Astrocyte of the cerebellum (primary cell): ENCODE measurements around the gene LIPH.
"Not testable (repeated sequence)": the region's sequence is repeated elsewhere in the genome, so short reads cannot be mapped to it uniquely, and the experiment has no call there.

Experiments used
- DNase-seq: peaks from one replicate; pipeline ENCODE4 v3.0.0-alpha.2; 2011; ENCODE audit warnings: low read depth
- H3K4me3 ChIP-seq: 2 replicates; pipeline ENCODE4 v1.5.1; 2011; ENCODE audit warnings: mild to moderate bottlenecking, low read depth, low read length, moderate library complexity
- in situ Hi-C: cut with HindIII; loops from 2 replicates; pipeline ENCODE4 v1.10.0; 2017; ENCODE audit warnings: low sequenced_read_pairs
- TF ChIP-seq, protein P1 (sequence below): IDR thresholded peaks from 2 replicates; pipeline ENCODE4 v1.5.1; 2012; ENCODE audit warnings: low read length, low read depth, moderate library complexity, mild to moderate bottlenecking; ENCODE audit errors: missing control alignments

The LIPH gene

DNA sequence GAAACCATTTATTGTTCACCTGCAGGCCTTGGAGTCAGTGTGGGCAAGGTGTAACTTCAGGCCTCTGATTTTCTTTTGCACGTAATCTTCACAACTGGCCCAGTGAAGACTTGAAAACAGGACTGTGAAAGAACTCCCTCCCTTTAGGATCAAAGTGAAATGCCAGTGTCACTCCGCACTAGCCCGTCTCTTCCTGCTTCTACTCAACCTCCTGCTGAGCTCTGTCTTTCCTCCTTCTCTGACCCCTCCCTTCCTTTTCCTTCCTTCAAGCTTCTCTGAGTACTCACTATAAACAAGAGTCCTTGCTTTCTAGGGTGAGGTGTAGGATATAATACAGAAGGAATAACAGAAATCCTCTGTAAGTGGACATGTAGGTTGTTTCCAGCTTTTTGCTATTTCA, 82.1 kb downstream of the LIPH start:
- no peak overlapping the region for H3K4me3 ChIP-seq
- TF ChIP-seq, protein P1, sequence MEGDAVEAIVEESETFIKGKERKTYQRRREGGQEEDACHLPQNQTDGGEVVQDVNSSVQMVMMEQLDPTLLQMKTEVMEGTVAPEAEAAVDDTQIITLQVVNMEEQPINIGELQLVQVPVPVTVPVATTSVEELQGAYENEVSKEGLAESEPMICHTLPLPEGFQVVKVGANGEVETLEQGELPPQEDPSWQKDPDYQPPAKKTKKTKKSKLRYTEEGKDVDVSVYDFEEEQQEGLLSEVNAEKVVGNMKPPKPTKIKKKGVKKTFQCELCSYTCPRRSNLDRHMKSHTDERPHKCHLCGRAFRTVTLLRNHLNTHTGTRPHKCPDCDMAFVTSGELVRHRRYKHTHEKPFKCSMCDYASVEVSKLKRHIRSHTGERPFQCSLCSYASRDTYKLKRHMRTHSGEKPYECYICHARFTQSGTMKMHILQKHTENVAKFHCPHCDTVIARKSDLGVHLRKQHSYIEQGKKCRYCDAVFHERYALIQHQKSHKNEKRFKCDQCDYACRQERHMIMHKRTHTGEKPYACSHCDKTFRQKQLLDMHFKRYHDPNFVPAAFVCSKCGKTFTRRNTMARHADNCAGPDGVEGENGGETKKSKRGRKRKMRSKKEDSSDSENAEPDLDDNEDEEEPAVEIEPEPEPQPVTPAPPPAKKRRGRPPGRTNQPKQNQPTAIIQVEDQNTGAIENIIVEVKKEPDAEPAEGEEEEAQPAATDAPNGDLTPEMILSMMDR: no peak
- in situ Hi-C loops: no loop called here
- no peak for DNase-seq

DNA sequence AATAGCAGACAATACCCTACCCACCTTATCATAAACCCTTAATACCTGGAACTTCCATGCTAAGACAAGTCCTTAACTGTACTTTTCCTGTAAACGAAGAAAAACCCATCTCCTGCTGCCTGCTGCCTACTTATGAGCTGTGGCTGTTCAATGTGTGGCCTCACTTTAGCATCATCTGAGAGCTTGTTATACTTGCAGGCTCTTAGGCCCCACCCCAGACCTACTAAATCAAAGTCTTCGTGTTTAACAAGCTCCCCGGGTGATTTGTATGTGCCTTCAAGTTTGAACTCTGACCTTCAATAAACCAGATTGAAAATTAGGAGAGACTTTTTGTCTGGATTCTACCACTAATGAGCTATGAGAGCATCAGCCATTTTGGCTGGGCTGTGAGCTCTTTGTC, 82.8 kb downstream of the LIPH start:
- TF ChIP-seq, protein P1: no peak
- no peak overlapping the region for H3K4me3 ChIP-seq
- DNase-seq: no peak
- in situ Hi-C loops: no loop called here

DNA sequence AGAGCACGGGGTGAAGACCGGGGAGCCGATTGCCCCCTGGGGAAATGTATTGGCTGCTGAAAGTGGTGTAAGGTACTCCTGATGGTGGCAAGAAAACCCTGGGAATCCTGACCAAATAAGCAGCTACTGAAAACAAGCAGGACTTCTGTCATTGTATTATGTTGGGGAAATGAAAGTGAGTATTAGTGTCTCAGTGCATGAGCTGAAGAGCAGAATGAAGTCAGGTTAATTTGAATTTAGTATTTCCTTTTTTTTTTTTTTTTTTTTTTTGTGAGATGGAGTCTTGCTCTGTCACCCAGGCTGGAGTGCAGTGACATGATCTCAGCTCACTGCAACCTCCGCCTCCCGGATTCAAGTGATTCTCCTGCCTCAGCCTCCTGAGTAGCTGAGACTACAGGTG, 86.3 kb downstream of the LIPH start:
- in situ Hi-C loops, H3K4me3 ChIP-seq, DNase-seq: not testable (repeated sequence)

- H3K4me3 ChIP-seq: no peak overlapping the region
- TF ChIP-seq, protein P1: no peak
- DNase-seq: no peak
- in situ Hi-C loops: no loop called here
Measured at GRCh38 chr3:185465471-185465870, 86.9 kb downstream of the LIPH start.

DNA sequence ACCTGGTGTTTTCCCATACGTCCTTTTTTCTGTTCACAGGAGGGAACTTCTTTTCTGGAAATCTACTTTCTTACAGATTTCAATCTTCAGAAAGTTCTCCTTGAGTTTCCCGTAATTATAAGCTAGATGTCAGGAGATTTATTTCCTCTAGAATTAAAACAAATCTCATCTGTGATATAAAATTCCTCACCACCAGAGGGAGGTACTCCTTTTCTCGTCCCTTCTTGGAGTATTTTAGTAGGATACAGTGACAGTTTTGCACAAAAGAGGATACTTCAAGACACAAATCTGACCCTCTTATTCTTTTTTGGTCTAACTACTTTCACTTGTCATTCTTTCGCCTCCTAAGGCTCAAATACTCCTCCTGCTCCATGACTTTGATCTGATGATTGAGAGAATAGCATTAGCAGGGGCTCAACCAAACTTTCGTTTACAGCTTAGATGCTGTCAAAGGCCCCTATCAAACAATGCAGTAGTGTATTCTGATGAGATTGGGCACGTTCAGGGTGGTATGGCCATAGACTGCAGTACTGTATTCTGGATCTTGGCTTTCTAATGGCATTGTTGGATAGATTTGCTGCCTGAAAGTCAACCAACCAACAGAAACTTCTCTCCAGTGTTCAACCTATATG, 91.6 kb downstream of the LIPH start:
- DNase-seq: peak; percentile 9
- in situ Hi-C loops: no loop called here
- TF ChIP-seq, protein P1: peak; percentile 39
- no peak overlapping the region for H3K4me3 ChIP-seq

- no peak overlapping the region for H3K4me3 ChIP-seq
- in situ Hi-C loops: no loop called here
- no peak for DNase-seq
- TF ChIP-seq, protein P1: no peak
Measured at GRCh38 chr3:185460309-185460708, 92.1 kb downstream of the LIPH start.

DNA sequence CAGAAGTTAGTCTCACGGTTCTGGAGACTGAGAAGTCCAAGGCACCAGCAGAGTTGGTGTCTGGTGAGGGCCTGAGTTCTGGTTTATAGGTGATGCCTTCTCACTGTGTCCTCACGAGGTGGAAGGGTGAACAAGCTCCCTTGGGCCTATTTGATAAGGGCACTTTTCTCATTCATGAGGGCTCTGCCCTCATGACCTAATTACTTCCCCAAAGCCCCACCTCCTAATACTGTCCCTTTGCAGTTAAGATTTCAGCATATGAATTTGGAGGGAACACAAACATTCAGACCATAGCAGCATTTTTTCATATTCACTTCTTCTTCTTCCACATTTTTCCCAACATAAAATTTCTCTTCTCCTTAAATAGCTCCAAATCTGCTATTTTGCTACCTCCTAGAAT, 95.0 kb downstream of the LIPH start:
- TF ChIP-seq, protein P1: no peak
- in situ Hi-C loops: no loop called here
- H3K4me3 ChIP-seq: no peak overlapping the region
- DNase-seq: no peak
